NOMO-1 treated with DMSO at 0.1 percent for 48 hours (cell line): ENCODE measurements around the gene SATB2.
A peak's percentile ranks its signal among the peaks of the same experiment; 100 is the strongest.

ENCODE experiments used
- DNase-seq: peaks from one replicate; lab custom pipeline; 2025; ENCODE audit not compliant: unreplicated experiment; lab: John Stamatoyannopoulos, UW

The SATB2 gene

DNA sequence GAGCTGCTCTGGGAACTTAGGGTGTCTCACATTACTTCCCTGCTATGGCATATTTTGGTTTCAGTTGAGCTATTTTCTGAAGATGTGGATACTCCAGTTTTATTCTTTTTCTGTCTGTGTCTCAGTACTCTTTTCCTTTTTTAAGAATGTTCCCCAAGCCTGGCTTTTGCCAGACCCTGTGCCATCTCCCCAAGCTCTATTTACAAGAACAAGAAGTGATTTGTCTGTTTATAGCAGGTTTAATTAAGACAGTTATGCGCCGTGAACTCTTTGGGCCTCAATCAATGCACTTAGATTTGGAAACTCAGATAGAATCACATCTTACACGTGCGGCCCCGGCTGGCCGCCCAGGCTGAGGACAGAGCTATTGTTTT, 8.9 kb upstream of the SATB2 start:
- no peak for DNase-seq

DNA sequence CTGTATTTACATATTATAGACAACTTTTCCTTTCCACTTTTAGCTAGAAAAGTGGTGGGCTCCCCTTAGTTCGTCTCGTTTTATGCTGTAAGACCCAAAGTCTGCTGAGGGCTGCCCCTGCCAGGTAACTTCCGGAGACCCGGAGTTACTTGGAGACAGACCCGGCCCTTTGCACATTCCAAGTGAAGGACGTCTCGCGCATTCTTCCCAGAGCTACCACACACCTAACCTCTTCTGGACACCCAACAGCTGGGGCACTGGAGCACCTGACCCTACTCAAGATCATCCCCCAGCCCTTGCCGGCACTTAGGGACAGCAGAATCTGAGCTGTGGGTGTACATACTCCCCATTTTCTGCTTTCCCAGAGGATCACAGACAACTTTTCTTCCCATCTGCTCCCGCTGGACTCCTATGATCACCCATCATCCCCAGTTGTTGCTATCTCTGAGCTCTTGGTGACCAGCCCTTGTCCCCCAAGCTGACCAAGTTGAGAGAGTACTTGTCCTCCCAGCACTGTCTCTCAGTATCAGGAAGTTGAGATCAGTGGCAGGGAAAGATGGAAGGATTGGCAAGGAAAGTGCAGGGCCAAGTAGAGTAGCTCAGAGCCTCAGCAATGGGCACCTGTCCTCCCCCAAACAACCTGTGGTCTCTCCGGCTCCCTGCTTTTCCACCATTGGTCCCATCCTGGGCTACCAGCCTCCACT, 8.4 kb upstream of the SATB2 start:
- DNase-seq = no peak

DNA sequence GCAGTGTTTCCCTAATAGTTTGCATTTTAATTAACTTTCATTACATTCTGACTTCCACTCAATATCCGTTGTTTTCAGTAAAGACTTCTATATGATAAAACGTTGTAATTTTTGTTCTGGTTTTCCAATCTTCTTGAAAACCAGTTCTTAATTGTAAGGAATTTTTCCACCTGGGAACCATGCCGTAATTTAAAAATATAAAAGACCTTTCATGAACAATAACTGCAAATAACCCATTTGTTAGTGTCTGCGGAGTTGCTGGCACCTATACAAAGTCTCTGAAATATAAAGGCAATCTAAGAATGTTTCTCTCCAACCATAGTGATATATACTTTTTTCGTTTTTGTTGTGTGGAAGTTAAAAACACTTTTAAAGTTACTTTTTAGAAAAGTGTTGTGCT, 7.7 kb upstream of the SATB2 start:
- no peak for DNase-seq

DNA sequence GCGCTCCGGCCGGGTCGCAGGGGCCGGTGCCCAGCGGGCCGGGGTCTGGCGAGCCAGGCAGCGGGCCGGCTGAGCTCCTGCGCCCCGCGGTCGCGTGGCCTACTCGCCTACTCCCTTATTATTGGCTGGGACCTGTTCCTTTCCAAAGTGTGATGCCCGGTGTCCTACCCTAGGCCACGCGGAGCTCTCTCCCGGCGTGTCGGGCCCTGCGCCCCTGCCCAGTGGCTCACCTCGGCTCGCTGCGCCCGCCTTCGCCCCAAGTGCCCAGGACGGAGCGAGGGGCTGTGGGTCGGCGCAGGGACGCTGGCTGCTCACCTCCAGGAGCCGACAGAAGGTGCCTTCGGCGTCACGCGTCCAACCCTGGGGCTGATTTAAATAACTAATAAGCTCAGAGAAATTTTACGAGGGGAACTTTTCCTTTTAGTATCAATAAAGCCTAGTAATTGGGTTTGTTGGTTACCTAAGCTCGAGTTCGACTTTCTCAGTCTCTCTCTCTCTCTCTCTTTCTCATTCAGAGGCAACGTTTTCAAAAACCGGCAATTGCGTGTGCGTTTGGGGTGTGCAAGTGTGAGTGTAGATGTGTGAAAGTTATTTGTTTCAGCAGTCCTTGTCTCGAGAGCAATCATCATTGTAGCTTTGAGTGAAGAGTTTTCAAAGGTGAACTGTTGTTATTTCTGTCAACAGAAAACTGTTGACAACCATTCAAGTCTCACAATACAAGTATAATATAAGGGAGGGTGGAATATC, 7.0 kb upstream of the SATB2 start:
- DNase-seq = no peak

DNA sequence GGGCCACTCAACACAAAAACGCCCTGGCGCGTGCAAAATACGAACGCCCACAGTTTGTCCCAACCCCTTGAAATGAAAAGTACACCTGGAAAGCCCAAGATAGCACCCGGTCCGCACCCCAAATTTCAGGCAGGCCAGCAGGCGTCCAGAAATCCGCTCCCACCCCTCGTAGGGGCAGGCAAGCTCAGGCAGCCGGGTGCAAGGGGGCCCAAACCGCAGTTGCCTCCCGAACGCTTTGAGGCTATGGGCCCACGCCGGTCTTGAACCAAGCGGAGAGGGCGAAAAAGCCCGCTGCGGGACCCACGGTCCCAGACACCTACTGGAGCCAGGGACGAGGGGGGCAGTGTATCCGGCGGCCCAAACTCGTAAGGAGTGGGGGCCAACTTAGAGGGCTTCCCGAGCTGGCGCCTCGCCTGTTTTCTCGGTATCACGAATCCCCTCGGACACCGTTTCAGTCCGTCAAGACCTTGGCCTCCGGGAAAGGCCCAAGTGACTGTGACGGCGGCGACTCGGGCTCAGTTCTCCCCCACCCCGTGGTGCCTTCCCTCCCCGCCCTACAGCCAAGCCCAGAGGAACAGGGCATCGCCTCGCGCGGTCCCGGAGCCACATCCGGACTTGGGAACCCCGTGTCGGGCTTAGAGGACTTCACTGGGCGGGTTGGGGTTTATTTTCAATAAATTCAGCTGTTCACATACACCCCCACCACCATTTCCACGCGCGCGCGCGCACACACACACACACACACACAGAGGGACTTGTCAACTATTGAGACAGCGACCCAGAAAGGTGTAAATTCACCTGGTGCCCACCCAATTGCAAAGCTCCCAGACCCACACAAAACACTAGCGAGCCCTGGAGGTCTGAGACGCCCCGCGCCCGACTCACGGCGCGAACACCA, 6.2 kb upstream of the SATB2 start:
- DNase-seq = no peak

DNA sequence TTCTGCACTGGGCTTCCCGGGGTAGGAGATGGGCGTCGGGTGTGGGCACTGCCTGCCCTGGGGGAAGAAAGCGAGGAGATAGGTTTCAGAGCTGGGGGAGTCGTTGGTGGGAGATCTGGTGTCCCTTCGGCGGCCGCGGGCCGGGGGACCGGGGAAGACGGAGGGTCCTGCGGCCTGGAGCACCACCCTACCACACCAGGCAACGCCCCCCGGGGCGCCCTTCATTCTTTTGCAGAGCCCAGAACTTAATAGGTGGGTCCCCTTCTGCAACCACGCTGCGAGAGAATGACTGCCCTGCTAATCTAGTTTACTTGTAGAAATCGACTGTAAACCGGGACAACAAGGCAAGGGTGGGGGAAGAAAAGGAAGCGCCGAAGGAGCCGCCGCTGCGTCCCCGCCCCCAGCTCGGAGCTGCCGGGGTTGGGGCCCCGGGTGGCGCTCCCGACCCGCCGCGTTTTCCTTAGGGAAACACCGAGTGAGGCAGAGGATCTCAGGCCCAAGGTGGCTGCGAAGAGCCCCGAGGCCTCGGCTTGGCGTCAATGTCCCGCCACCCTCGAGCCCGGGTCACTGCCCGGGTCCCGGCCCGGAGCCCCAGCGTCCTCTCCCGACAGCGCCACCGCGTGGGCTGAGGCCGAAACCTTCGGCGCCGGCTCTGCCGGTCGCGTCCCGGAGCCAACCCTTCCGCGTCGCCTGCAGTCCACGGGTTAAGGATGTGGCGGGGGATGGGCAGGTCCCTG, 5.4 kb upstream of the SATB2 start:
- peak; percentile 64 for DNase-seq

DNA sequence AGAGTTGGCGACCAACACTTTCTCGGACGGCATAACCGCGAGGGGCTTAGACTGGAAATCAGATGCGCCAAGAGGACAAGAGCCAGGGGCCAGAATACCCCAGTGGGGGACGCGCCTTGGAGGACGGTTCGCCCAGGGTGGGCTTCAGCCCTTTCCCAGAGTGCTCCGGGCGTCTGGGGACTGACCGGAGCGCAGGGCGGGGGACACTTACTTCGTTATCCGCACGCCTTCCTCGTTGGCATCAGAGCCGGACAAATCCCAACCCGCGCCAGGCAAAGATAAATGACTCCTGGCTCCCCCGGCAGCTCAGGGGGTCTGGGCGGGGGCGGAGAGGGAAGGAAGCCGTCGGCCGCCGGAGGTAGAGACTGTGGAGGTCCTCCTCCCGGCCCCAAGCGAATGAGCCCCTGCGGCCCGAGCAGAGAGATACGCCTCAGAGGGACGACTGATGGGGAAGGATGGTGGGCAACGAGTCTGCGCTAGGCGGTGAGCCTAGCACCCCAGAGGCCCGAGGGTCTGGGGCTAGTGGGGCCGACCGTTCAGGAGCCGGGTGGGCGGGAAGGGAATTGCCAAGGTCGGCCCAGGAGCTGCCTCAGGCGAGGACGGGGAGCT, 4.7 kb upstream of the SATB2 start:
- no peak for DNase-seq

DNA sequence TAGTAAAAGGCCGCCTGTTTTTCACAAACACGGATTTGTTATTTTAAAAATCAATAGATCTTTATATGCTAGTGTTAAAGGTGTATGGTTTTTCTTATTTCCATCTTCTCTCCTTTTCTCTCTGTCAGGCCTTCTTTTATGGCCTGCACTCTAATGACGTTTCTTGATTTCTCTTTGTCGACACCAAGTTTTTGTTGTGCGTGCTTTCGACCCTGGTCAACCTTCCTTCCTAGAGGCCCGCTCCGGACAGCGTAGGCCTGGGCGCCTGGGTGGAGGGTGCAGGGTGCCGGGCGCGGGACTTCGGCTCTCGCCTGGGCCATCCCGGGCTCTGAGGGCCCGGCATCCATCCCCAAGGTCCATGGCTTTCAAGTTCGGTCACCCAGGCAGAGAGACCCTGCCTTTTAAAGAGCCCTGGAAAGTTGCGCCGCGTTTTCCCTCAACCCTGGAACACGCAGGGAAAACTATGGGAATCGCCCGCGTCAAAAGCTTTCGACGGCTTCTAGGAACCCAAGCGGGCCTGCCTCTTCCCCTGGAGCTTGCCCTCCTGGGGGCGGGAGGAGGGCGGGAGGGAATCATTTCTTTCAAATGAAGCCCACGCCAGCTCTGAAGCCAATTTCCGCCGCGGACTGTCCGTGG, 4.1 kb upstream of the SATB2 start:
- no peak for DNase-seq

DNA sequence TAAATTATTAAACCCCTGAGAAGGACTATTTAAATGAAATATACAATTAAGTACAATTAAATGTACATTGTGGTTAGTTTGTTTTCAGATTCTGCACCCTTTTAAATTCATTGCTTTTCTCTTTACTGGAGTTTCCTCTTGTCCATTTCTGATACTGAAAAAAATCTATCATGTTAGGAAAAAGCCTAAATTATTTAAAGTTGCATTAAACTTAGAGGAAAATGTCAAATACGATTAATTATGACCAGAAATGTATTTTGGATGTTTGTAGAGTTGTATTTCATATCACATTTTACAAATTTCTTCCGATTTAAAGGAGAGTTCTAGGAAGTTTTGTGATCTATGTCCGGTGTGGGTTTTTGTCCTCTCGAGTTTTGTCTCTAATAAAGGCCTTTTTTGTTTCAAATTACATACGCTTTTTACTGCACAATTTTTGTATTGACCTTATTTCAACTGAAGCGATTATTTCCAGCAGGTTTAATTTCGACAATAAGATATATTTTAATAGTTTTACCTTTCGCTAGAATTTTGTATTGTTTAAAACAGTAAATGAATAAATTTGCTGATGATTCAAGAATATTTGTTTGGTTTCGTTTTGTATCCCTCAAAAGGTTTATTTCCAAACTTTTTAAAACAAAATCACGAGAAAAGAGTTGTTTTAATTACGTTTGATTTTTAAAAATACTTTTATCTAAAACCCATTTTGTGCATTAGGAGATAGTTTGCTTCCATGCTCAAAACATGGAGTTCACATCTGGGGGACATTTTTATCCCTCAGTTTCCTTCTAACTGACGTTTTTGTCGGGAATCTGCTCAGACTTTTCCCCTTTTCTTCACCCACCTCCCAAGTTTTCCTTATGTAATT, 3.3 kb upstream of the SATB2 start:
- DNase-seq = no peak

DNA sequence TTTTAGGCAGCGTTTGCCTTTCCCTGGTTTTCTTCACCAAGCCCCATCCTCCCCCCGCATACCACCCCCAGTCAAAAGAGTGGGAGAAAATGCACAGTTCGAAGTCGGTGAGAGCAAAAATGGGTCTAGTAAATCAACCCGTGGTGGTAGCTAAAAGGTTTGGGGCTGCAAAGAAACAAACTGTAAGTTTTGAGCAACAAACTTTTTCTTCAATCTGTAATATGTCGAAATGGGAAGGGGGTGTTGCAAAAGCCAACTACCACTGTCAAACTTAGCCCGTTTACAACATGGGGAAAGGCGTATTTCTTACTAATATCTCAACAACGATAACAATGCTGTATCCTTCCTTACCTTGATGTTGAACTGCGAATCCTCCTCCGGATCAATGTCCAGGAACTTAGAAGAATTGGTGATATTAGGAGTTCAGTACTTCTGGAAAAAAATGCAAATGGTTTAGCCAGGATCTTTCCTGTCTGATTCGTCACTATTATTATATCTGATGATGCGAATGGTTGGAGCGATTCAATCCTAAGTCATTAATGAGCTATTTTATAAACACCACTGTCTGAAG, 2.4 kb upstream of the SATB2 start:
- peak; percentile 58 for DNase-seq

DNA sequence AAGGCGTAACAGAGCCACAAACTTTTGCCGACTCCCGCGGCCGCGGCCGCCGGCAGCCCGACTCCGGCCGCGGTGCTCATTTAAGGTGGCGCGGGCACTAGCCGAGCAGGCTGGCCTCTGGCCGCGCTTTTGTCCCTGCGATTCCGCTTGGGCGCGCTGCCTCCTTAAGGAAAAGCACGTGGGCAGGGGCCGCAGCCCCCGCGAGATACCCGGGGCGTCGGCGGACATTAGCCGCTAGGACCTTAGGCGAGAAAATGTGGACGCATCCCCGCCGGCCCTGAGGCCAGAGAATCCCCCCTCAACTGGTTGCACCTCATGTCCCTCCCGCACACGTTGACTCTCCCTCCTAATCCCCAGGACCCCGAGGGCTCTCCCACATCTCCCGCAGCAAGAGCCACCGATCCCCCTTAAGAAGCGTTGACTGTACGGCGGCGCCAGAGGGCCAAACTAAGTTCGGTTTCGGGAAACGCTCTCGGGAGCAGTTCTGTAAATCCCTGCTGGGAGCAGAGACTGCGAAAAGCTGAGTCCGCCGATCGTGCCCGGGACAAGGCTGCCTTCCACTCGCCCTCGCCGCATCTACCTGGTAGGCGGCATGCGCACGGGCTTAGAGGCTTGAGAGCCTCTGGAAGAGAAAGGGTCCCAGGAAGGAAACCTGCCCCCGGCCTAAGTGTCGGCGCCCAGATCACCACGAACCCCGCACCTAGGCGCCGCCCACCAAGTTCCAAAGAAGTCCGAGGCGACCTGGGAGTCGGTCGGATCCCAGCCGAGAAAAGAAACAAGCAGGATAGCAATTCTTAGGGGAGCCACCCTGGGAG, 1.8 kb upstream of the SATB2 start:
- DNase-seq = peak; percentile 78

DNA sequence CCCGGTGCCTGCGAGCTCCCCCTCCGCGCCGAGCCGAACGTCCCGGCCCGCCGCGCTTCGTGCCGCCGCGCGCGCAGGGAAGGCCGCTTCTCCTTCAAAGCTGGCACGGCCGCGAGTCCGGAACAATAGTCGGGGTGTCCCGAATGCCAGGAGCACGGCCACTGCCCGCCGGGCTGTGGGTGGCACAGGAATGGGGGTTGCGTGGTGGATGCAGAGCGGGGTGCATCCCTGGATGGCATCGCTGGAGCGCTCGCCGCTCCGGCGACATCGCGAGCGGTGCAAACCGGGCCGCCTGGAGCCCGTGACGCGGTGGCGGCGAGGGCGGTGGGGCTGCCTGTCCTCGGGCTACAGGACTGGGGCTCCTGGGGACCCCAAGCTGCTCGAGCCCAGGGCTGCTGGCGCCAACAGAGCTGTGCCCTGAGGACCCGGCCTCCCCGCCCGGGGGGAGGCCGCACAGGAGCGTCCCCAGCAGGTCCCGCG, 1.1 kb upstream of the SATB2 start:
- DNase-seq = no peak

DNA sequence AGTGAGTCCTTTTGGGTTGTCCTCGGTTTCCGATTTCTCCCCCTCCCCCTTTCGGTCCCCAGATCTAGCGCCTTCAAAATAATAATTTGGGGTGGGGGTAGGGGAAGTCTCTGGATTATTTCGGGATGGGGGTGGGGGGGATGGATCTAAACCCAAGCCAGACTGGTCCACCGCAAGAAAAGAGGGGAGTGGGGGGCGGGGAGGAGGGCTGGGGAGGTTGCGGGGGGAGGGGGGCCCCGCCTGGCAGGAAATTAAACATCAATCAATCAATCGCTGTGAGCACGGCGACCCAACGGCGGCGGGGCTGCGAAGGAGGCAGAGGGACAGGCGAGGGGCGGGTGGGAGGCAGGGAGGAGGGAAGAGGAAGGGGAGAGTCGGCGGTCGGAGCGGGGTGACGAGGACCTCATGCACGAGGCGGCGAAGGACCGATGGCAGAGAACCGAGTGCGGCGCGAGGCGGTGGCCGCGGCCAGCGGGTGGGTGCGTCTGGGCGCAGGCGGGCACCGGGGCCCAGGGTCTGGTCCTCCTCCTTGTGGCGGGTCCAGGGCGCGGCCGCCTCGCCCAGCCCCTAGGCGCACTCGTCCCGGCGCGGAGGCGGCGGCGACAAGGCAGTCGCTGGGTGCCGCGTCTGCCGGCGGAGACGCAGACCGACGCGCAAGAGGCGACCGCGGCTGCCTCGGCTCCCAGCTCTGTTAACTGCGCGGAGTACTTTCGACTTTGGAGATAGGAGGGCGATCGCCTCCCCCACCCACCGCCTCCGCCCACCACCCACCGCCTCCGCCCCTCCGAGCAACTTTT, 468 bp upstream of the SATB2 start:
- DNase-seq = peak; percentile 52

DNA sequence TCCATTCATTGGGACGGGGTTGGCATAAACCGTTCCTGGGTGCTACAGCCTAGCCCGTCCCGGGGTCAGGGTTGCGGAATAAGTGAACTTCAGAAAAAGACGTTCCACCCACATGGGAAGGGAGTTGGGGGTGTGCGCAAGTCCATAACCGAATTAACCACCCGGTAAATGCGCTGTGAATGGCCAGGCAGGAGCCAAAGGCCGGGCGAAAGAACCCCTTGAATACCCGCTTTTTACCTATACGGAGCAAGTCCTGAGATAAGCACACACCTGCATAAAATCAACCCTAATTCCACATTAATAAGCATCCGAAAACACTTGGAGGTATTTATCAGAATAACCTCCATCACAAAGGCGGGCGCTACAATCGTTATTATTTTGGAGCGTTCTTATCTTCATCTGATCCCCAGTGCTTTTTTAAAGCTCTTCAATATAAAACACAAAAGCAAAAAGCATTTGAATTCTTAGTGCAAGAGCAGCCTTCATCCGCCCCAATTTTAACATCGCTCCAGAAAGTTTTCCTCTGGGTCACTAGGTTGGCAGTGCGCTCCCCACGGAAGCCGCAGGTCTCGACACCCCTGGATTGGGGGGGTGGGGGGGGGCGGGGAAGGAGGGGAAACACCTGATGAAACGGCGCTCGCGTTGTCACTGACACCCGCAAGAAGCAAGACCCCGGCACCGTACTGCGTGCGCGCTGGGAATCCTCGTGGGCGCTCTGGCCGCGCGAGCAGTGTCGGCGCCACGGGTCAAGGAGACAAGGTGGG, 1.2 kb downstream of the SATB2 start:
- DNase-seq = no peak

DNA sequence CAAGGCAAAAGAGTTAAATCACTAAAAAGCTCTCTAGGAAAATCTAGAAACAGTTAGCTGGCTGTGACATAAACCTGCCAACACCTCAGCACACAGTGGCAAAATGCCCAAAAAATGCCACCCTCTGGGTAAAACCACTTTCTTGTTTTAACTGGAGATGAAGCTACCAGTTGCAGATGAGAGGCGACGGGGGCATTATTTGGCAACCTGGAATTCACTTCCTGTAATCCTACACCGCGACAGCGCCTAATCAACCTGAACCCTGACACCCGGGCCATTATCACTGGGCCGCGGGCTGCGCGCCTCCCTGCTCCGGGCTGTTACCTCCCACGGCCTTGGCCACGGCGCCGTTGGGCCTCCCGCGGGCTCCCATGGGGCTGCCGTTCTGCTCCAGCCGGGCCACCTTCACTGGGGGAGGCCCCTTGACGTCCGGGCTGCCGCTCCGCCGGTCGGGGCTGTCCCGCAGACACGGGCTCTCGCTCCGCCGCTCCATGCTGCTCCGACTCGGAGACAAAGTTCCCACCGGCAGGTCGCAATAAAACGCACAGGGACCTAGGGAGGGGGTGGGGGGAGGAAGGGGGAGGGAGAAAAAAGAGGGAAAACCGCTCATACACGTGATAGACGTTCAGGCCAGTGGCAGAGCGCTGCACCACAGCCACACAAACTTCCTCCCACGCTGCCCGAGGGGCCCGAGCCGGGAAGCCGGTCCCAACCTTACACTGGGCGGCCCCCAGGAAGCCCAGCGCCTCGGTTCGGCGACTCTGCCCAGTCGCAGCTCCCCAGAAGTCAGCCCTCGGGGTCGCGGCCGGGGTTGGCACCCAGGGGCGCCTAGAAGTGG, 2.0 kb downstream of the SATB2 start:
- peak; percentile 4 for DNase-seq

DNA sequence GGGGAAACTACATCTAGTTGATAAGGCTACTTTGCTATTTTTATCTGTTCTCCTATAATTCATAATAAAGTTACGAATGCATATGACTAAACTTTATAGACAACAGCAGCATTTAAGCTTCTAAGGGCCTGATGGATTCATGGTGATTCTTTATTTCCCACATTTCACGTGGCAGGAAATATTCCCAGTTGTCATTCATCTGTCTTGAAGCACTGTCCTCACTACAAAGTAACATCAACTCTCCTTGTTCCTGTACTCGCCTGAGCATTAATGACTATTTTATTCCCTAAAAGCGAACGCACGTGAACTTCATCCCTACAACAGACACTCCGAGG, 2.6 kb downstream of the SATB2 start:
- DNase-seq = no peak
